Measurements from ENCODE around the gene ADGRD1.

GRCh38 chr12:131049002-131049401 is 95.3 kb downstream of the ADGRD1 start:
- no peak for TF ChIP-seq POLR2A (IDR thresholded peaks at IDR 0.05; ENCODE audit: control extremely low read depth in 1 of 2, low read depth in 2 of 2, low read length in 2 of 2)
- TF ChIP-seq CTCF (IDR thresholded peaks at IDR 0.05; ENCODE audit: control extremely low read depth in 1 of 3, insufficient read depth in 1 of 3, low read depth in 1 of 3, low read length in 3 of 3) = no peak
- TF ChIP-seq GABPA (IDR thresholded peaks at IDR 0.05; ENCODE audit: borderline replicate concordance, insufficient read depth, low read length) = no peak
- no peak for TF ChIP-seq TAF1 (IDR thresholded peaks at IDR 0.05; ENCODE audit: low read depth, low read length)
- no peak for TF ChIP-seq KDM5A (IDR thresholded peaks at IDR 0.05; ENCODE audit: low read length)
- no peak for TF ChIP-seq POLR2AphosphoS5 (IDR thresholded peaks at IDR 0.05; ENCODE audit: low read depth, low read length)
- TF ChIP-seq EP300 (IDR thresholded peaks at IDR 0.05; ENCODE audit: borderline replicate concordance in 1 of 2, low read depth in 2 of 2, low read length in 2 of 2) = no peak
- no peak for TF ChIP-seq TBP (IDR thresholded peaks at IDR 0.05; ENCODE audit: low read depth, low read length)
- no peak for TF ChIP-seq BACH1 (IDR thresholded peaks at IDR 0.05; ENCODE audit: low read length)
- no peak for TF ChIP-seq ASH2L (IDR thresholded peaks at IDR 0.05; ENCODE audit: low read length)
- no peak for TF ChIP-seq SIN3A (conservative IDR thresholded peaks at IDR 0.05 in 1 of 2, IDR thresholded peaks at IDR 0.05 in 1 of 2; ENCODE audit: low read depth in 1 of 2, low read length in 2 of 2)
- TF ChIP-seq CREB1 (IDR thresholded peaks at IDR 0.05) = no peak
- no peak for TF ChIP-seq SP1 (IDR thresholded peaks at IDR 0.05; ENCODE audit: low read depth, low read length)
- no peak for TF ChIP-seq RFX5 (IDR thresholded peaks at IDR 0.05; ENCODE audit: borderline replicate concordance, low read depth, low read length)

Data from H1 (cell line).